ENCODE results near the gene NOM1.

DNA sequence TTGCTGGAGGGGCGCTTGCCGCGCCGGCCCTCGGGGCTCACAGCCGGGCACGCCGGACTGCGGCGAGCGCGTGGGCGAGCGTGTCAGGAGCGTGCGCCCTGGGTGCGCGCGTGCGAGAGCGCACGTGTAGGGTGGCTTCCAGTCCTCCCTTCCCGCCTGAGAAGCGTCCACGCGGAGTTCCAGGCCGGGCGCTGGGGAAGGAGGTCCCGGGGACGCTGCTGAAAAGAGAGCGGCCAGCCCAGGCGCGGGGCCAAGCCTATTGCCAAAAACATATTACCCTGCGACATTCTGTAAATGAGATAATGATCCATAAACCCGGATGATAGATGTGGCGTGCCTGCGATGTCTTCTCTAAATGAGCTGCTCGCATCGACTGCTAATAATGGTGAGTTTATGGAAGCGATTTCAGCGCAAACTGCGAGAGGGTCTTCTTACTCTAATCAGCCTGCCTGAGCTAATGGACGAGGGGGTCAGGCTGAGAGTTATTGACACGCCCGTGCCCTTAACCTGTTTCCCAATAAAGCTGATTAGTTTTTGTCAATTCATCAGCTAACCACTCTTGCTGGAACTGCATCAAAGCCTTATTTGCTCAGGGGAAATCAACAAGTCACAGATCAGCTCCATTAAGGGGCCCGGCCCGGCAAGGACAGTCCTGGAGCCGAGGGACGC is 69.0 kb downstream of the NOM1 start:
- TF ChIP-seq REST (IDR thresholded peaks at IDR 0.05; ENCODE audit: unreplicated experiment) (no peak), EZH2 (IDR thresholded peaks at IDR 0.05; ENCODE audit: low read depth, unreplicated experiment) (peak; percentile 99), EZH2phosphoT487 (IDR thresholded peaks at IDR 0.05; ENCODE audit: unreplicated experiment) (peak; percentile 87), POLR2AphosphoS5 (IDR thresholded peaks at IDR 0.05; ENCODE audit: low read depth) (no peak), JUNB (IDR thresholded peaks at IDR 0.05; ENCODE audit: unreplicated experiment) (no peak), CREB1 (CRISPR knock-in tag; IDR thresholded peaks at IDR 0.05; ENCODE audit: low read depth) (no peak), ZNF114 (CRISPR knock-in tag; IDR thresholded peaks at IDR 0.05) (no peak), STAT1 (IDR thresholded peaks at IDR 0.05; ENCODE audit: unreplicated experiment) (no peak)
- TF ChIP-seq, protein P1, sequence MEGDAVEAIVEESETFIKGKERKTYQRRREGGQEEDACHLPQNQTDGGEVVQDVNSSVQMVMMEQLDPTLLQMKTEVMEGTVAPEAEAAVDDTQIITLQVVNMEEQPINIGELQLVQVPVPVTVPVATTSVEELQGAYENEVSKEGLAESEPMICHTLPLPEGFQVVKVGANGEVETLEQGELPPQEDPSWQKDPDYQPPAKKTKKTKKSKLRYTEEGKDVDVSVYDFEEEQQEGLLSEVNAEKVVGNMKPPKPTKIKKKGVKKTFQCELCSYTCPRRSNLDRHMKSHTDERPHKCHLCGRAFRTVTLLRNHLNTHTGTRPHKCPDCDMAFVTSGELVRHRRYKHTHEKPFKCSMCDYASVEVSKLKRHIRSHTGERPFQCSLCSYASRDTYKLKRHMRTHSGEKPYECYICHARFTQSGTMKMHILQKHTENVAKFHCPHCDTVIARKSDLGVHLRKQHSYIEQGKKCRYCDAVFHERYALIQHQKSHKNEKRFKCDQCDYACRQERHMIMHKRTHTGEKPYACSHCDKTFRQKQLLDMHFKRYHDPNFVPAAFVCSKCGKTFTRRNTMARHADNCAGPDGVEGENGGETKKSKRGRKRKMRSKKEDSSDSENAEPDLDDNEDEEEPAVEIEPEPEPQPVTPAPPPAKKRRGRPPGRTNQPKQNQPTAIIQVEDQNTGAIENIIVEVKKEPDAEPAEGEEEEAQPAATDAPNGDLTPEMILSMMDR (conservative IDR thresholded peaks at IDR 0.05; ENCODE audit: low read depth in 2 of 2): no peak
- TF ChIP-seq, protein P2, sequence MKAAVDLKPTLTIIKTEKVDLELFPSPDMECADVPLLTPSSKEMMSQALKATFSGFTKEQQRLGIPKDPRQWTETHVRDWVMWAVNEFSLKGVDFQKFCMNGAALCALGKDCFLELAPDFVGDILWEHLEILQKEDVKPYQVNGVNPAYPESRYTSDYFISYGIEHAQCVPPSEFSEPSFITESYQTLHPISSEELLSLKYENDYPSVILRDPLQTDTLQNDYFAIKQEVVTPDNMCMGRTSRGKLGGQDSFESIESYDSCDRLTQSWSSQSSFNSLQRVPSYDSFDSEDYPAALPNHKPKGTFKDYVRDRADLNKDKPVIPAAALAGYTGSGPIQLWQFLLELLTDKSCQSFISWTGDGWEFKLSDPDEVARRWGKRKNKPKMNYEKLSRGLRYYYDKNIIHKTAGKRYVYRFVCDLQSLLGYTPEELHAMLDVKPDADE (IDR thresholded peaks at IDR 0.05): no peak

Measured in GM23338 (cell line).